HG03342 (cell line): ENCODE measurements around the gene AP1G2.

Experiments
- ATAC-seq: cut with Tn5 transposase; IDR thresholded peaks from one replicate; pipeline ENCODE4 v1.9.1; 2021; ENCODE audit warnings: mild to moderate bottlenecking, moderate library complexity; ENCODE audit not compliant: unreplicated experiment

Gene AP1G2

GRCh38 chr14:23559010-23559925 is 8.3 kb downstream of the AP1G2 start:
- ATAC-seq: no peak

GRCh38 chr14:23558346-23559009 is 9.1 kb downstream of the AP1G2 start:
- ATAC-seq: no peak

- ATAC-seq: no peak
These were observed 9.6 kb downstream of the AP1G2 start for GRCh38 chr14:23557946-23558345.

- no peak for ATAC-seq
These were observed 10.1 kb downstream of the AP1G2 start for GRCh38 chr14:23557521-23557920.

- no peak for ATAC-seq
These were observed 10.7 kb downstream of the AP1G2 start for GRCh38 chr14:23556700-23557440.

- ATAC-seq: peak; percentile 88
These were observed 11.5 kb downstream of the AP1G2 start, which contains the start of gene THTPA for GRCh38 chr14:23555882-23556699. Gene THTPA (plus strand): TSS chr14:23556271. CDS start chr14:23556758, 487 bp downstream.

GRCh38 chr14:23555533-23555881 is 12.1 kb downstream of the AP1G2 start:
- no peak for ATAC-seq

GRCh38 chr14:23551266-23552028 is 16.1 kb downstream of the AP1G2 start, which contains the start of gene ZFHX2:
Gene ZFHX2 (minus strand): TSS chr14:23551765. CDS start chr14:23535325, 16,440 bp downstream.
- peak; percentile 42 for ATAC-seq

- ATAC-seq: no peak
These were observed 16.8 kb downstream of the AP1G2 start for GRCh38 chr14:23550812-23551265.

- no peak for ATAC-seq
These were observed 17.3 kb downstream of the AP1G2 start for GRCh38 chr14:23550131-23550811.

- no peak for ATAC-seq
These were observed 19.0 kb downstream of the AP1G2 start for GRCh38 chr14:23548351-23549318.

GRCh38 chr14:23547924-23548323 is 19.7 kb downstream of the AP1G2 start:
- no peak for ATAC-seq

GRCh38 chr14:23546450-23547035 is 21.0 kb downstream of the AP1G2 start:
- no peak for ATAC-seq

GRCh38 chr14:23545740-23546365 is 21.7 kb downstream of the AP1G2 start:
- no peak for ATAC-seq

GRCh38 chr14:23544511-23545447 is 22.8 kb downstream of the AP1G2 start:
- no peak for ATAC-seq

- no peak for ATAC-seq
These were observed 24.2 kb downstream of the AP1G2 start for GRCh38 chr14:23543403-23543802.
